ENCODE data around the gene TRIM61. TPM values are rescaled to one million over a fixed set of nuclear protein-coding genes. Genes with fewer than 3 reads are reported as not detected.

TRIM61 gene
- total and polyA plus RNA-seq, 9 of the 15 experiments (the other 6 are each of a cell fraction or from before 2014, with no cell fraction given) = 0.07 to 0.92 (median 0.42) TPM

- TF ChIP-seq ZNF407 (IDR thresholded peaks at IDR 0.05; ENCODE audit: low read depth) (no peak), CXXC5 (CRISPR knock-in tag; IDR thresholded peaks at IDR 0.05) (peak; percentile 68), SAFB (IDR thresholded peaks at IDR 0.05; ENCODE audit: borderline replicate concordance, low read depth, low read length) (no peak), POLR2G (IDR thresholded peaks at IDR 0.05; ENCODE audit: low read depth, low read length) (peak; percentile 71), ZNF232 (CRISPR knock-in tag; IDR thresholded peaks at IDR 0.05) (no peak), ADNP (tag; IDR thresholded peaks at IDR 0.05) (no peak), TAF15 (IDR thresholded peaks at IDR 0.05; ENCODE audit: low read depth, low read length) (no peak), FIP1L1 (IDR thresholded peaks at IDR 0.05; ENCODE audit: low read depth, low read length, poor library complexity, severe bottlenecking) (no peak), NCOA6 (IDR thresholded peaks at IDR 0.05) (no peak), NFYB (IDR thresholded peaks at IDR 0.05; ENCODE audit: extremely low read depth, insufficient read length) (peak; percentile 27), GABPB1 (CRISPR knock-in tag; IDR thresholded peaks at IDR 0.05) (peak; percentile 85), NR2C2 (CRISPR knock-in tag; IDR thresholded peaks at IDR 0.05) (peak; percentile 90), NR2C2 (tag; IDR thresholded peaks at IDR 0.05) (peak; percentile 93), PHF20 (IDR thresholded peaks at IDR 0.05; ENCODE audit: partially characterized antibody) (peak; percentile 28), ZNF280A (IDR thresholded peaks at IDR 0.05; ENCODE audit: low read depth, partially characterized antibody) (no peak), RBBP5 (IDR thresholded peaks at IDR 0.05; ENCODE audit: borderline replicate concordance, insufficient read depth, low read length, poor library complexity, severe bottlenecking) (no peak), ZNF3 (CRISPR knock-in tag; IDR thresholded peaks at IDR 0.05) (no peak), ZNF184 (CRISPR knock-in tag; IDR thresholded peaks at IDR 0.05) (no peak), NR2F6 (CRISPR knock-in tag; IDR thresholded peaks at IDR 0.05) (no peak)
These were observed 20.5 kb downstream of the TRIM61 start (continued) for GRCh38 chr4:164956766-164957643.

Data from K562 (cell line).